Suprapubic skin (tissue), 4 donors: ENCODE data around the gene SIT1.

Experiments
- CTCF ChIP-seq, 2 donors: fragments of 200-600 bp in 1 of 2; fragments of 450-650 bp in 1 of 2; sonication (generic) in 1 of 2; IDR thresholded peaks; one replicate each; pipeline ENCODE4 v1.5.1; 2016 to 2019; ENCODE audit warnings: antibody characterized with exemption in 2 of 2, mild to moderate bottlenecking in 1 of 2, moderate library complexity in 1 of 2
- EP300 ChIP-seq: sonication (generic); formaldehyde crosslinking; IDR thresholded peaks from one replicate; pipeline ENCODE4 v1.6.1; 2017; ENCODE audit warnings: antibody characterized with exemption
- POLR2A ChIP-seq, 2 donors: fragments of 450-650 bp; IDR thresholded peaks; one replicate each; pipeline ENCODE4 v1.6.1; 2017; ENCODE audit warnings: antibody characterized with exemption in 2 of 2, mild to moderate bottlenecking in 2 of 2, moderate library complexity in 2 of 2
- POLR2AphosphoS5 ChIP-seq, 3 donors: sonication (generic); formaldehyde crosslinking; IDR thresholded peaks; one replicate each; pipeline ENCODE4 v1.6.1; 2017; ENCODE audit warnings: antibody characterized with exemption in 3 of 3

GRCh38 chr9:35666549-35666948 is 15.8 kb upstream of the SIT1 start:
- TF ChIP-seq CTCF (IDR thresholded peaks at IDR 0.05) (no peak), POLR2A (IDR thresholded peaks at IDR 0.05) (no peak), POLR2AphosphoS5 (IDR thresholded peaks at IDR 0.05) (no peak), EP300 (no peak)
